DND-41 (cell line): ENCODE data around the gene MELTF.

ENCODE experiments used
- EZH2 ChIP-seq: IDR thresholded peaks from 3 replicates; pipeline ENCODE4 v1.6.1; 2012; ENCODE audit warnings: borderline replicate concordance, low read depth, mild to moderate bottlenecking, moderate library complexity, low read length, inconsistent platforms; ENCODE audit not compliant: severe bottlenecking
- TF ChIP-seq, protein P1 (sequence below): IDR thresholded peaks from 2 replicates; pipeline ENCODE4 v1.5.1; 2012; ENCODE audit warnings: borderline replicate concordance, low read length, moderate library complexity, mild to moderate bottlenecking; ENCODE audit not compliant: poor library complexity, severe bottlenecking; ENCODE audit errors: extremely low read depth

DNA sequence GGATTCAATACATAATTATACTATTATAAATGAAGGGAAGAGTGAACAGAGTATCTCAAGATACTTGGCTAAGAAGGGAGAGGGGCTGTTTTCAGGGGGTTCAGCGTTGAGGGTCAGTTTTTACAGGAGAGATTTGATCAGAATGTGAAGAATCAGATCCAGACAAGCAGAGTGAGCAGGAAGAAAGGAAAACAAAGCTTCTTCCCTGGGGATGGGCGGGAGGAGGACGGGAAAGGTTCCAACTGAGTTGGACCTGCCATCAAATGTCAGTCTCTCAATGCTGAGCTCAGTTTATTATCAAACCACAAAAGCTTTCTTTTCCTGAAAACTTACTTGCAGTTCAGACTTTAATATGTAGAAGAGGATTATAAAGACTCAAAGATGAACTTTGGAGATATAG, 6.0 kb upstream of the MELTF start:
- TF ChIP-seq, protein P1, sequence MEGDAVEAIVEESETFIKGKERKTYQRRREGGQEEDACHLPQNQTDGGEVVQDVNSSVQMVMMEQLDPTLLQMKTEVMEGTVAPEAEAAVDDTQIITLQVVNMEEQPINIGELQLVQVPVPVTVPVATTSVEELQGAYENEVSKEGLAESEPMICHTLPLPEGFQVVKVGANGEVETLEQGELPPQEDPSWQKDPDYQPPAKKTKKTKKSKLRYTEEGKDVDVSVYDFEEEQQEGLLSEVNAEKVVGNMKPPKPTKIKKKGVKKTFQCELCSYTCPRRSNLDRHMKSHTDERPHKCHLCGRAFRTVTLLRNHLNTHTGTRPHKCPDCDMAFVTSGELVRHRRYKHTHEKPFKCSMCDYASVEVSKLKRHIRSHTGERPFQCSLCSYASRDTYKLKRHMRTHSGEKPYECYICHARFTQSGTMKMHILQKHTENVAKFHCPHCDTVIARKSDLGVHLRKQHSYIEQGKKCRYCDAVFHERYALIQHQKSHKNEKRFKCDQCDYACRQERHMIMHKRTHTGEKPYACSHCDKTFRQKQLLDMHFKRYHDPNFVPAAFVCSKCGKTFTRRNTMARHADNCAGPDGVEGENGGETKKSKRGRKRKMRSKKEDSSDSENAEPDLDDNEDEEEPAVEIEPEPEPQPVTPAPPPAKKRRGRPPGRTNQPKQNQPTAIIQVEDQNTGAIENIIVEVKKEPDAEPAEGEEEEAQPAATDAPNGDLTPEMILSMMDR: no peak
- no peak for TF ChIP-seq EZH2
